ENCODE measurements around the gene GJD4. TPM values are rescaled to one million over a fixed set of nuclear protein-coding genes. Genes with fewer than 3 reads are reported as not detected.
A peak's percentile ranks its signal among the peaks of the same experiment; 100 is the strongest.

GJD4 gene
- total RNA-seq, 1 donor: under 0.01 TPM

GRCh38 chr10:35569111-35569707 is 35.9 kb upstream of the GJD4 start:
- no peaks in the 10 kb centered on the region for H3K9me3 ChIP-seq (ENCODE audit: low read depth, low read length)
- H3K27ac ChIP-seq (ENCODE audit: low read depth, low read length): no peak overlapping the region
- no peak overlapping the region for H2AFZ ChIP-seq (ENCODE audit: low read length)
- DNase-seq (ENCODE audit: insufficient read length, low spot score, missing footprints): no peak
- no peak for TF ChIP-seq CTCF (IDR thresholded peaks at IDR 0.05; ENCODE audit: extremely low read depth, low read depth, low read length)
- no peaks in the 10 kb centered on the region for H4K20me1 ChIP-seq (ENCODE audit: insufficient read depth, low read length)
- no peak overlapping the region for H3K4me2 ChIP-seq (ENCODE audit: insufficient read depth, low read length)
- no peak overlapping the region for H3K4me3 ChIP-seq (ENCODE audit: insufficient read depth, low read length)
- H3K36me3 ChIP-seq (ENCODE audit: insufficient read depth, low read length): peaks cover 20% of the 10 kb centered on the region
- H3K79me2 ChIP-seq (ENCODE audit: insufficient read depth, low read length): peaks cover 5% of the 10 kb centered on the region
- H3K27me3 ChIP-seq (ENCODE audit: insufficient read depth, low read length): no peaks in the 10 kb centered on the region
- peaks cover 20% of the 10 kb centered on the region for H3K4me1 ChIP-seq (ENCODE audit: insufficient read depth, low read length)

DNA sequence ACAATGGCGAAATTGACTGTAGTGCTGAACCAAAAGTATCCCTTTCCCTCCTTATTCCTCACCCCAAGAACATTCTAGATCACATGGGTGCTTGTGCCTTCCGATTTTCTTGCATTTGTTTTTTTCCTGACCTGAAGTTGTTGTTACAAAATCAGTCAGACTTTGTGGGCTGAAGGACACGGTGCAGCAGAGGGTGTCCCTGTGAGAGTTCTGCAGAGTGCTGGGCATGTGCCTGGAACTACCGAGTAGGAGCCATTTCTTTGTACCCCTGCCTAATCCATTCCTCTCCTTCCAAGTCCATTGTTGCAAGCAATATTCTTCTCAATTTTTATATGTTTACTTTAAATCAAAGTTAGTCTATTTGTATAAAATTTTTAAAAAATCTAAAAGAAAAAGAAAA is 35.3 kb upstream of the GJD4 start:
- Histone ChIP-seq H3K27me3 (ENCODE audit: insufficient read depth, low read length) (no peaks in the 10 kb centered on the region), H3K27ac (ENCODE audit: low read depth, low read length) (no peak overlapping the region), H3K4me1 (ENCODE audit: insufficient read depth, low read length) (peaks cover 20% of the 10 kb centered on the region), H3K4me2 (ENCODE audit: insufficient read depth, low read length) (no peak overlapping the region), H3K79me2 (ENCODE audit: insufficient read depth, low read length) (no peaks in the 10 kb centered on the region), H4K20me1 (ENCODE audit: insufficient read depth, low read length) (no peaks in the 10 kb centered on the region), H3K4me3 (ENCODE audit: insufficient read depth, low read length) (no peak overlapping the region), H2AFZ (ENCODE audit: low read length) (no peak overlapping the region), H3K36me3 (ENCODE audit: insufficient read depth, low read length) (peaks cover 20% of the 10 kb centered on the region), H3K9me3 (ENCODE audit: low read depth, low read length) (no peaks in the 10 kb centered on the region)
- DNase-seq (ENCODE audit: insufficient read length, low spot score, missing footprints): no peak
- no peak for TF ChIP-seq CTCF (IDR thresholded peaks at IDR 0.05; ENCODE audit: extremely low read depth, low read depth, low read length)

GRCh38 chr10:35570397-35570796 is 34.7 kb upstream of the GJD4 start:
- H2AFZ ChIP-seq (ENCODE audit: low read length): no peak overlapping the region
- H4K20me1 ChIP-seq (ENCODE audit: insufficient read depth, low read length): no peaks in the 10 kb centered on the region
- H3K4me1 ChIP-seq (ENCODE audit: insufficient read depth, low read length): peaks cover 18% of the 10 kb centered on the region
- H3K36me3 ChIP-seq (ENCODE audit: insufficient read depth, low read length): peaks cover 20% of the 10 kb centered on the region
- no peak overlapping the region for H3K4me2 ChIP-seq (ENCODE audit: insufficient read depth, low read length)
- no peaks in the 10 kb centered on the region for H3K79me2 ChIP-seq (ENCODE audit: insufficient read depth, low read length)
- no peak for TF ChIP-seq CTCF (IDR thresholded peaks at IDR 0.05; ENCODE audit: extremely low read depth, low read depth, low read length)
- H3K4me3 ChIP-seq (ENCODE audit: insufficient read depth, low read length): no peak overlapping the region
- no peaks in the 10 kb centered on the region for H3K27me3 ChIP-seq (ENCODE audit: insufficient read depth, low read length)
- peak; percentile 37 for DNase-seq (ENCODE audit: insufficient read length, low spot score, missing footprints)
- H3K9me3 ChIP-seq (ENCODE audit: low read depth, low read length): no peaks in the 10 kb centered on the region
- H3K27ac ChIP-seq (ENCODE audit: low read depth, low read length): peak overlapping the region; percentile 38

DNA sequence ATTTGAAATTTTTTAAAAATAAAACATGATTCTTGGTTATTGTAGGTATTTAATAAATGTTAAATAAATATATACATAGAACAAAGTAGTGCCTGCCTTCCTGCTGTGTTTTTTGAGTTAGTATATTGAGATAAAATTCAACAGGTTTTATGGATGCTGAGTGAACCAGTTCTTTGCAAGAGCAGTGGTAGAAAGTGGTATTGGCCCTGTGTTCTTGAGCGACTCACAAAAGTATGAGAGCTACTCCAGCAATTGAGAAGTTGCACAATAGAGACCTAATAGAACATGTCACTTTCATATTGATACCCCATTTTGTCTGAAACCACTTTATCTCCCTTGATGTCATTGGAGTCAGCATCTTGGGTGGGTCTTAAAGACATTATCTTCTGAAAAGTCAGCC is 32.6 kb upstream of the GJD4 start:
- no peaks in the 10 kb centered on the region for H3K79me2 ChIP-seq (ENCODE audit: insufficient read depth, low read length)
- H3K36me3 ChIP-seq (ENCODE audit: insufficient read depth, low read length): peaks cover 19% of the 10 kb centered on the region
- H3K27me3 ChIP-seq (ENCODE audit: insufficient read depth, low read length): no peaks in the 10 kb centered on the region
- no peak overlapping the region for H3K4me3 ChIP-seq (ENCODE audit: insufficient read depth, low read length)
- no peaks in the 10 kb centered on the region for H3K9me3 ChIP-seq (ENCODE audit: low read depth, low read length)
- DNase-seq (ENCODE audit: insufficient read length, low spot score, missing footprints): peak; percentile 76
- H3K4me1 ChIP-seq (ENCODE audit: insufficient read depth, low read length): peaks cover 24% of the 10 kb centered on the region
- H3K27ac ChIP-seq (ENCODE audit: low read depth, low read length): no peak overlapping the region
- no peaks in the 10 kb centered on the region for H4K20me1 ChIP-seq (ENCODE audit: insufficient read depth, low read length)
- no peak overlapping the region for H2AFZ ChIP-seq (ENCODE audit: low read length)
- no peak overlapping the region for H3K4me2 ChIP-seq (ENCODE audit: insufficient read depth, low read length)
- TF ChIP-seq CTCF (IDR thresholded peaks at IDR 0.05; ENCODE audit: extremely low read depth, low read depth, low read length): no peak
